ENCODE measurements around the gene OPTC. TPM values are rescaled to one million over a fixed set of nuclear protein-coding genes. Genes with fewer than 3 reads are reported as not detected.

The OPTC gene
- total RNA-seq, 2 donors from 2014 or later = 0.26 to 0.42 TPM

GRCh38 chr1:203451836-203452784, 41.8 kb upstream of the OPTC start:
- peaks cover 1% of the 10 kb centered on the region for H3K27me3 ChIP-seq (ENCODE audit: control insufficient read depth, insufficient read depth, low read length, poor library complexity, severe bottlenecking)
- no peak overlapping the region for H3K4me3 Mint-ChIP-seq
- peaks cover 2% of the 10 kb centered on the region for H3K4me1 ChIP-seq (ENCODE audit: control insufficient read depth, insufficient read depth, low read length)
- no peak overlapping the region for H3K27ac Mint-ChIP-seq
- TF ChIP-seq CTCF (conservative IDR thresholded peaks at IDR 0.05) = no peak
- peaks cover 43% of the 10 kb centered on the region for H3K4me1 Mint-ChIP-seq
- no peaks in the 10 kb centered on the region for H3K27me3 Mint-ChIP-seq (ENCODE audit: insufficient read depth)
- H3K4me3 ChIP-seq (ENCODE audit: low read length) = no peak overlapping the region
- H3K9ac ChIP-seq (ENCODE audit: extremely low read depth, low read length, poor library complexity, severe bottlenecking) = no peak overlapping the region
- DNase-seq = no peak
- H3K9me3 ChIP-seq (ENCODE audit: control insufficient read depth, low read length) = no peaks in the 10 kb centered on the region
- no peaks in the 10 kb centered on the region for H3K36me3 ChIP-seq (ENCODE audit: control insufficient read depth, insufficient read depth, low read length)
- no peaks in the 10 kb centered on the region for H3K36me3 Mint-ChIP-seq (ENCODE audit: low read depth)
- H3K27ac ChIP-seq (ENCODE audit: low read depth, low read length) = no peak overlapping the region
- no peaks in the 10 kb centered on the region for H3K9me3 Mint-ChIP-seq
- 75 to 93% methylated on average over 1 to 2 of the region's 2 CpGs for WGBS, 2 experiments (ENCODE audit: insufficient coverage in 1 of 2, insufficient read length in 1 of 2)

GRCh38 chr1:203453016-203453415, 40.9 kb upstream of the OPTC start:
- no peaks in the 10 kb centered on the region for H3K36me3 ChIP-seq (ENCODE audit: control insufficient read depth, insufficient read depth, low read length)
- H3K27ac ChIP-seq (ENCODE audit: low read depth, low read length) = no peak overlapping the region
- Mint-ChIP-seq H3K36me3 (ENCODE audit: low read depth) (no peaks in the 10 kb centered on the region), H3K9me3 (peaks cover under 1% of the 10 kb centered on the region), H3K4me3 (no peak overlapping the region), H3K27ac (peak overlapping the region; percentile 32), H3K4me1 (peaks cover 46% of the 10 kb centered on the region), H3K27me3 (ENCODE audit: insufficient read depth) (no peaks in the 10 kb centered on the region)
- no peak overlapping the region for H3K4me3 ChIP-seq (ENCODE audit: low read length)
- H3K27me3 ChIP-seq (ENCODE audit: control insufficient read depth, insufficient read depth, low read length, poor library complexity, severe bottlenecking) = no peaks in the 10 kb centered on the region
- peaks cover 4% of the 10 kb centered on the region for H3K4me1 ChIP-seq (ENCODE audit: control insufficient read depth, insufficient read depth, low read length)
- no peak for DNase-seq
- WGBS, 2 experiments (ENCODE audit: insufficient coverage in 1 of 2, insufficient read length in 1 of 2) = 93 to 95% methylated on average over 4 to 5 of the region's 5 CpGs
- no peak overlapping the region for H3K9ac ChIP-seq (ENCODE audit: extremely low read depth, low read length, poor library complexity, severe bottlenecking)
- H3K9me3 ChIP-seq (ENCODE audit: control insufficient read depth, low read length) = no peaks in the 10 kb centered on the region
- no peak for TF ChIP-seq CTCF (conservative IDR thresholded peaks at IDR 0.05)

- WGBS, 2 experiments (ENCODE audit: insufficient coverage in 1 of 2, insufficient read length in 1 of 2) = 48 to 72% methylated on average over 3 to 5 of the region's 5 CpGs
- Mint-ChIP-seq H3K9me3 (peaks cover 3% of the 10 kb centered on the region), H3K36me3 (ENCODE audit: low read depth) (no peaks in the 10 kb centered on the region), H3K27me3 (ENCODE audit: insufficient read depth) (no peaks in the 10 kb centered on the region), H3K4me3 (no peak overlapping the region), H3K27ac (peak overlapping the region; percentile 19), H3K4me1 (peaks cover 40% of the 10 kb centered on the region)
- Histone ChIP-seq H3K4me3 (ENCODE audit: low read length) (no peak overlapping the region), H3K27ac (ENCODE audit: low read depth, low read length) (no peak overlapping the region), H3K4me1 (ENCODE audit: control insufficient read depth, insufficient read depth, low read length) (peaks cover 4% of the 10 kb centered on the region), H3K36me3 (ENCODE audit: control insufficient read depth, insufficient read depth, low read length) (no peaks in the 10 kb centered on the region), H3K9ac (ENCODE audit: extremely low read depth, low read length, poor library complexity, severe bottlenecking) (no peak overlapping the region), H3K9me3 (ENCODE audit: control insufficient read depth, low read length) (no peaks in the 10 kb centered on the region), H3K27me3 (ENCODE audit: control insufficient read depth, insufficient read depth, low read length, poor library complexity, severe bottlenecking) (no peaks in the 10 kb centered on the region)
- TF ChIP-seq CTCF (conservative IDR thresholded peaks at IDR 0.05) = no peak
- DNase-seq = no peak
These were observed 40.3 kb upstream of the OPTC start for GRCh38 chr1:203453616-203454015.
